OCI-LY7 (cell line): Measurements from ENCODE around the gene CA5A.

Source experiments
- EZH2phosphoT487 ChIP-seq: fragments of 200-600 bp; sonication (generic); IDR thresholded peaks from 2 replicates; pipeline ENCODE4 v1.6.1; 2018; ENCODE audit warnings: low read depth, borderline replicate concordance, mild to moderate bottlenecking, mixed run types, antibody characterized with exemption, low read length, moderate library complexity, mixed read lengths
- TF ChIP-seq, protein P1 (sequence below): fragments of 200-600 bp; sonication (generic); conservative IDR thresholded peaks from 2 replicates; pipeline ENCODE4 v1.5.1; 2014; ENCODE audit warnings: mild to moderate bottlenecking, antibody characterized with exemption, low read length, moderate library complexity, mixed read lengths

DNA sequence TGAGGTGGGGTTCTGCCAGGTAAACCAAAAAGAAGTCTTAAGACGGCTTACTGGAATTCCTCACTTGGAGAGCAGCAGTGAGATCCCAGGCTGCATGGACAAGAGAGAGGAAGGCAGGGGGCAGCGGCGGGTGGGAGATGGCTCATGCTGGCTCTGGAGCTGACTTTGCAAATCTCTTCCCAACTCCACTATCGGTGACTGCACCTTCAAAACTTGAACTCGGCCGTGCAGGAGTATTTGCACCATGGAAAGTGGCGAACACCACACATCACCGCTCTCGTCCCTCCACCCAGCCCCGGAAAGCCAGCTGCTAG, 16.7 kb downstream of the CA5A start:
- TF ChIP-seq, protein P1, sequence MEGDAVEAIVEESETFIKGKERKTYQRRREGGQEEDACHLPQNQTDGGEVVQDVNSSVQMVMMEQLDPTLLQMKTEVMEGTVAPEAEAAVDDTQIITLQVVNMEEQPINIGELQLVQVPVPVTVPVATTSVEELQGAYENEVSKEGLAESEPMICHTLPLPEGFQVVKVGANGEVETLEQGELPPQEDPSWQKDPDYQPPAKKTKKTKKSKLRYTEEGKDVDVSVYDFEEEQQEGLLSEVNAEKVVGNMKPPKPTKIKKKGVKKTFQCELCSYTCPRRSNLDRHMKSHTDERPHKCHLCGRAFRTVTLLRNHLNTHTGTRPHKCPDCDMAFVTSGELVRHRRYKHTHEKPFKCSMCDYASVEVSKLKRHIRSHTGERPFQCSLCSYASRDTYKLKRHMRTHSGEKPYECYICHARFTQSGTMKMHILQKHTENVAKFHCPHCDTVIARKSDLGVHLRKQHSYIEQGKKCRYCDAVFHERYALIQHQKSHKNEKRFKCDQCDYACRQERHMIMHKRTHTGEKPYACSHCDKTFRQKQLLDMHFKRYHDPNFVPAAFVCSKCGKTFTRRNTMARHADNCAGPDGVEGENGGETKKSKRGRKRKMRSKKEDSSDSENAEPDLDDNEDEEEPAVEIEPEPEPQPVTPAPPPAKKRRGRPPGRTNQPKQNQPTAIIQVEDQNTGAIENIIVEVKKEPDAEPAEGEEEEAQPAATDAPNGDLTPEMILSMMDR, result no peak
- TF ChIP-seq EZH2phosphoT487, result no peak
